Measurements from ENCODE around the gene PIGW.

Gene PIGW

GRCh38 chr17:36486204-36487194 is 48.3 kb upstream of the PIGW start, which contains the start of gene ZNHIT3:
ZNHIT3 (plus strand) TSS chr17:36486681; CDS start chr17:36486700, 19 bp downstream.
- TF ChIP-seq GABPA (IDR thresholded peaks at IDR 0.05; ENCODE audit: low read depth): no peak
- TF ChIP-seq, protein P1, sequence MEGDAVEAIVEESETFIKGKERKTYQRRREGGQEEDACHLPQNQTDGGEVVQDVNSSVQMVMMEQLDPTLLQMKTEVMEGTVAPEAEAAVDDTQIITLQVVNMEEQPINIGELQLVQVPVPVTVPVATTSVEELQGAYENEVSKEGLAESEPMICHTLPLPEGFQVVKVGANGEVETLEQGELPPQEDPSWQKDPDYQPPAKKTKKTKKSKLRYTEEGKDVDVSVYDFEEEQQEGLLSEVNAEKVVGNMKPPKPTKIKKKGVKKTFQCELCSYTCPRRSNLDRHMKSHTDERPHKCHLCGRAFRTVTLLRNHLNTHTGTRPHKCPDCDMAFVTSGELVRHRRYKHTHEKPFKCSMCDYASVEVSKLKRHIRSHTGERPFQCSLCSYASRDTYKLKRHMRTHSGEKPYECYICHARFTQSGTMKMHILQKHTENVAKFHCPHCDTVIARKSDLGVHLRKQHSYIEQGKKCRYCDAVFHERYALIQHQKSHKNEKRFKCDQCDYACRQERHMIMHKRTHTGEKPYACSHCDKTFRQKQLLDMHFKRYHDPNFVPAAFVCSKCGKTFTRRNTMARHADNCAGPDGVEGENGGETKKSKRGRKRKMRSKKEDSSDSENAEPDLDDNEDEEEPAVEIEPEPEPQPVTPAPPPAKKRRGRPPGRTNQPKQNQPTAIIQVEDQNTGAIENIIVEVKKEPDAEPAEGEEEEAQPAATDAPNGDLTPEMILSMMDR (IDR thresholded peaks at IDR 0.05; ENCODE audit: insufficient read depth, low read length): no peak
- peak; percentile 77 for TF ChIP-seq POLR2AphosphoS5 (IDR thresholded peaks at IDR 0.05; ENCODE audit: low read depth)
- TF ChIP-seq, protein P2, sequence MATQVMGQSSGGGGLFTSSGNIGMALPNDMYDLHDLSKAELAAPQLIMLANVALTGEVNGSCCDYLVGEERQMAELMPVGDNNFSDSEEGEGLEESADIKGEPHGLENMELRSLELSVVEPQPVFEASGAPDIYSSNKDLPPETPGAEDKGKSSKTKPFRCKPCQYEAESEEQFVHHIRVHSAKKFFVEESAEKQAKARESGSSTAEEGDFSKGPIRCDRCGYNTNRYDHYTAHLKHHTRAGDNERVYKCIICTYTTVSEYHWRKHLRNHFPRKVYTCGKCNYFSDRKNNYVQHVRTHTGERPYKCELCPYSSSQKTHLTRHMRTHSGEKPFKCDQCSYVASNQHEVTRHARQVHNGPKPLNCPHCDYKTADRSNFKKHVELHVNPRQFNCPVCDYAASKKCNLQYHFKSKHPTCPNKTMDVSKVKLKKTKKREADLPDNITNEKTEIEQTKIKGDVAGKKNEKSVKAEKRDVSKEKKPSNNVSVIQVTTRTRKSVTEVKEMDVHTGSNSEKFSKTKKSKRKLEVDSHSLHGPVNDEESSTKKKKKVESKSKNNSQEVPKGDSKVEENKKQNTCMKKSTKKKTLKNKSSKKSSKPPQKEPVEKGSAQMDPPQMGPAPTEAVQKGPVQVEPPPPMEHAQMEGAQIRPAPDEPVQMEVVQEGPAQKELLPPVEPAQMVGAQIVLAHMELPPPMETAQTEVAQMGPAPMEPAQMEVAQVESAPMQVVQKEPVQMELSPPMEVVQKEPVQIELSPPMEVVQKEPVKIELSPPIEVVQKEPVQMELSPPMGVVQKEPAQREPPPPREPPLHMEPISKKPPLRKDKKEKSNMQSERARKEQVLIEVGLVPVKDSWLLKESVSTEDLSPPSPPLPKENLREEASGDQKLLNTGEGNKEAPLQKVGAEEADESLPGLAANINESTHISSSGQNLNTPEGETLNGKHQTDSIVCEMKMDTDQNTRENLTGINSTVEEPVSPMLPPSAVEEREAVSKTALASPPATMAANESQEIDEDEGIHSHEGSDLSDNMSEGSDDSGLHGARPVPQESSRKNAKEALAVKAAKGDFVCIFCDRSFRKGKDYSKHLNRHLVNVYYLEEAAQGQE (IDR thresholded peaks at IDR 0.05; ENCODE audit: insufficient replicate concordance, low read depth): peak; percentile 70
- no peak for TF ChIP-seq SPI1 (IDR thresholded peaks at IDR 0.05; ENCODE audit: borderline replicate concordance, low read depth)
- peak; percentile 88 to 94 for DNase-seq (ENCODE audit: low read depth in 1 of 2, low spot score in 1 of 2)
- Histone ChIP-seq H3K27ac (replicated peaks) (peak within 1 kb of the TSS; percentile 68), H3K27me3 (ENCODE audit: insufficient read depth, poor library complexity, severe bottlenecking) (no peaks in the 10 kb centered on the region), H3K4me3 (replicated peaks; ENCODE audit: insufficient read depth, low read length) (peak within 1 kb of the TSS; percentile 97)

- Histone ChIP-seq H3K27ac (replicated peaks) (no peak overlapping the region), H3K4me3 (replicated peaks; ENCODE audit: insufficient read depth, low read length) (no peak overlapping the region), H3K27me3 (ENCODE audit: insufficient read depth, poor library complexity, severe bottlenecking) (no peaks in the 10 kb centered on the region)
- no peak for DNase-seq (ENCODE audit: low read depth in 1 of 2, low spot score in 1 of 2)
- TF ChIP-seq GABPA (IDR thresholded peaks at IDR 0.05; ENCODE audit: low read depth) (no peak), POLR2AphosphoS5 (IDR thresholded peaks at IDR 0.05; ENCODE audit: low read depth) (no peak), SPI1 (IDR thresholded peaks at IDR 0.05; ENCODE audit: borderline replicate concordance, low read depth) (no peak)
- TF ChIP-seq, protein P1 (IDR thresholded peaks at IDR 0.05; ENCODE audit: insufficient read depth, low read length): no peak
- TF ChIP-seq, protein P2 (IDR thresholded peaks at IDR 0.05; ENCODE audit: insufficient replicate concordance, low read depth): no peak
These were observed 40.8 kb upstream of the PIGW start for GRCh38 chr17:36493956-36494355.

DNA sequence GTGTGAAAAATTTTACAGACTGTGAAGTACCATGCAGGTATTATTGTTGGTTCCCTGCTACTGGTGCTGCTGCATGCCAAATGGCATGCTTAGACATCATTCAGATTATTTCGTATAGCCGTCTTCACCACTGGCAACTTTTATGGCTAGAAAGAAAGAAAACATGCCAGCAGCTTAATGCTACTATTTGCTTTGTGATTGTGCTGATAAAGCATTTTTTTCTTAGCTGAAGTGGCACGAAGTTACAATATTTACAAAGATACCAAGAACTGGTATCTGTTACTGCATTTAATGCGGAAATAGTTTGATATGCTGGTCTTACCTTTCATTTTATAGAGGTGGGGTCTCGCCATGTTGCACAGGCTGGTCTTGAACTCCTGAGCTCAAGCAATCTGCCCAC is 40.1 kb upstream of the PIGW start:
- no peak for DNase-seq (ENCODE audit: low read depth in 1 of 2, low spot score in 1 of 2)
- TF ChIP-seq, protein P1 (IDR thresholded peaks at IDR 0.05; ENCODE audit: insufficient read depth, low read length): no peak
- TF ChIP-seq, protein P2 (IDR thresholded peaks at IDR 0.05; ENCODE audit: insufficient replicate concordance, low read depth): no peak
- TF ChIP-seq SPI1 (IDR thresholded peaks at IDR 0.05; ENCODE audit: borderline replicate concordance, low read depth): no peak
- TF ChIP-seq GABPA (IDR thresholded peaks at IDR 0.05; ENCODE audit: low read depth): no peak
- TF ChIP-seq POLR2AphosphoS5 (IDR thresholded peaks at IDR 0.05; ENCODE audit: low read depth): no peak

More for the DNA sequence above, 40.1 kb upstream of the PIGW start:
- Histone ChIP-seq H3K4me3 (replicated peaks; ENCODE audit: insufficient read depth, low read length) (no peak overlapping the region), H3K27me3 (ENCODE audit: insufficient read depth, poor library complexity, severe bottlenecking) (no peaks in the 10 kb centered on the region), H3K27ac (replicated peaks) (no peak overlapping the region)
